ENCODE results near the gene MAP7.
"Not testable (repeated sequence)": the region's sequence is repeated elsewhere in the genome, so short reads cannot be mapped to it uniquely, and the experiment has no call there.

MAP7 gene

GRCh38 chr6:136382676-136383252, 167.5 kb downstream of the MAP7 start:
- DNase-seq (ENCODE audit: extremely low read depth, low read depth): no peak
- no peak for TF ChIP-seq CTCF (IDR thresholded peaks at IDR 0.05; ENCODE audit: low read depth, low read length)

- no peak; the same call in 1 of the 2 replicates for TF ChIP-seq CTCF (IDR thresholded peaks at IDR 0.05; ENCODE audit: low read depth, low read length)
- no peak for DNase-seq (ENCODE audit: extremely low read depth, low read depth)
These were observed 171.3 kb downstream of the MAP7 start for GRCh38 chr6:136378888-136379287.

- DNase-seq (ENCODE audit: extremely low read depth, low read depth): not testable (repeated sequence)
These were observed 174.4 kb downstream of the MAP7 start for GRCh38 chr6:136375836-136376235.

GRCh38 chr6:136371959-136372358, 178.3 kb downstream of the MAP7 start:
- TF ChIP-seq CTCF (IDR thresholded peaks at IDR 0.05; ENCODE audit: low read depth, low read length): no peak
- peak; percentile 4 for DNase-seq (ENCODE audit: extremely low read depth, low read depth)

GRCh38 chr6:136370988-136371728, 179.1 kb downstream of the MAP7 start:
- no peak for TF ChIP-seq CTCF (IDR thresholded peaks at IDR 0.05; ENCODE audit: low read depth, low read length)
- DNase-seq (ENCODE audit: extremely low read depth, low read depth): no peak

GRCh38 chr6:136365776-136366354, 184.4 kb downstream of the MAP7 start:
- no peak for TF ChIP-seq CTCF (IDR thresholded peaks at IDR 0.05; ENCODE audit: low read depth, low read length)
- DNase-seq (ENCODE audit: extremely low read depth, low read depth): no peak

- no peak for DNase-seq (ENCODE audit: extremely low read depth, low read depth)
- no peak for TF ChIP-seq CTCF (IDR thresholded peaks at IDR 0.05; ENCODE audit: low read depth, low read length)
These were observed 187.5 kb downstream of the MAP7 start for GRCh38 chr6:136362421-136363356.
